Subcutaneous abdominal adipose tissue (tissue), 5 donors: ENCODE measurements around the gene RNFT2.

Source experiments
- H3K27ac ChIP-seq: one replicate; pipeline ENCODE4 v1.7.0; 2013; ENCODE audit warnings: low read depth, mild to moderate bottlenecking, inconsistent platforms, low read length, moderate library complexity
- H3K27me3 ChIP-seq, 5 donors: one replicate each; pipeline ENCODE4 v1.7.0; 2013; ENCODE audit warnings: low read length in 5 of 5, inconsistent platforms in 1 of 5; ENCODE audit not compliant: control insufficient read depth in 5 of 5, insufficient read depth in 4 of 5
- H3K36me3 ChIP-seq, 5 donors: one replicate each; pipeline ENCODE4 v1.7.0; 2013; ENCODE audit warnings: low read length in 5 of 5; ENCODE audit not compliant: control insufficient read depth in 5 of 5, insufficient read depth in 5 of 5
- H3K4me1 ChIP-seq, 5 donors: one replicate each; pipeline ENCODE4 v1.7.0; 2013; ENCODE audit warnings: low read length in 5 of 5, mild to moderate bottlenecking in 3 of 5, moderate library complexity in 1 of 5; ENCODE audit not compliant: control insufficient read depth in 5 of 5, insufficient read depth in 5 of 5
- H3K4me3 ChIP-seq, 5 donors: one replicate each; pipeline ENCODE4 v1.7.0; 2013; ENCODE audit warnings: low read length in 5 of 5, low read depth in 1 of 5
- H3K9ac ChIP-seq, 5 donors: one replicate each; pipeline ENCODE4 v1.7.0; 2013; ENCODE audit warnings: low read length in 5 of 5, mild to moderate bottlenecking in 4 of 5, moderate library complexity in 3 of 5
- H3K9me3 ChIP-seq, 5 donors: one replicate each; pipeline ENCODE4 v1.7.0; 2013; ENCODE audit warnings: low read length in 5 of 5; ENCODE audit not compliant: control insufficient read depth in 5 of 5
- donor health status: healthy.
- donor health status: healthy.
- donor health status: healthy.
- donor health status: healthy.
- donor health status: healthy.

Gene RNFT2

DNA sequence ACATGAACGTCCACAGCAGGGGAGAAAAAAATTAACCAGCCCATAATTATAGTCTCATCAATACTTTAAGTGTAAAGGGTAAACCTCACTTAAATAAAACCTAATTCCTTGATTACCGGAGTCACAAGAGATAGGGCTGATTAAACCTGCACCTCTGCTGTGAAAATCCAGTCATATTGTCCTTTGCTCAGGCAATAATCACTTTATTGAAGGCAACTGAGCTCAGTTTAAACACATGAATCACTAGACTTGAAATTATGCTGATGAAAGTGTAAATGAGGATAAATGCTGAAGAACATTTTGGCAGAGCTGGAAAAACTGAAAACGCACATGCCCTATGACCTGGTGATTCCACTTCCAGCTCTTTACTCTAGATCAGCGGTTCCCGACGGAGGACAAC lies 149.8 kb downstream of the RNFT2 start:
- peaks cover 0 to 7% (median 0%) of the 10 kb centered on the region in 5 donors for H3K4me1 ChIP-seq

GRCh38 chr12:116890330-116890729 lies 152.2 kb downstream of the RNFT2 start:
- Histone ChIP-seq H3K36me3 (no peaks in the 10 kb centered on the region), H3K27me3 (peaks cover 0 to 2% (median 0%) of the 10 kb centered on the region in 5 donors), H3K4me1 (peaks cover 0 to 7% (median 0%) of the 10 kb centered on the region in 5 donors)

More for the DNA sequence above, 149.8 kb downstream of the RNFT2 start:
- H3K36me3 ChIP-seq: no peaks in the 10 kb centered on the region
- no peak overlapping the region for H3K27ac ChIP-seq
- H3K4me3 ChIP-seq: no peak overlapping the region
- peaks cover 0 to 5% (median 3%) of the 10 kb centered on the region in 5 donors for H3K9me3 ChIP-seq
- H3K9ac ChIP-seq: no peak overlapping the region
- H3K27me3 ChIP-seq: peaks cover 5 to 13% (median 11%) of the 10 kb centered on the region in 5 donors

GRCh38 chr12:116891019-116891418 lies 152.9 kb downstream of the RNFT2 start:
- H3K27me3 ChIP-seq: peaks cover 0 to 2% (median 0%) of the 10 kb centered on the region in 5 donors
- no peaks in the 10 kb centered on the region for H3K36me3 ChIP-seq
- peaks cover 0 to 7% (median 0%) of the 10 kb centered on the region in 5 donors for H3K4me1 ChIP-seq
- H3K27ac ChIP-seq: no peak overlapping the region
- no peak overlapping the region for H3K9ac ChIP-seq
- no peak overlapping the region for H3K4me3 ChIP-seq
- H3K9me3 ChIP-seq: peaks cover 0 to 5% (median 3%) of the 10 kb centered on the region in 5 donors

More at GRCh38 chr12:116890330-116890729, 152.2 kb downstream of the RNFT2 start:
- no peak overlapping the region for H3K9ac ChIP-seq
- H3K4me3 ChIP-seq: no peak overlapping the region
- H3K27ac ChIP-seq: no peak overlapping the region
- H3K9me3 ChIP-seq: peaks cover 0 to 5% (median 3%) of the 10 kb centered on the region in 5 donors

GRCh38 chr12:116892349-116893140 lies 154.4 kb downstream of the RNFT2 start:
- Histone ChIP-seq H3K27me3 (peaks cover 0 to 8% (median 0%) of the 10 kb centered on the region in 5 donors), H3K4me3 (no peak overlapping the region), H3K9me3 (peaks cover 0 to 6% (median 5%) of the 10 kb centered on the region in 5 donors), H3K4me1 (peaks cover 0 to 7% (median 0%) of the 10 kb centered on the region in 5 donors), H3K9ac (no peak overlapping the region), H3K27ac (no peak overlapping the region), H3K36me3 (no peaks in the 10 kb centered on the region)

DNA sequence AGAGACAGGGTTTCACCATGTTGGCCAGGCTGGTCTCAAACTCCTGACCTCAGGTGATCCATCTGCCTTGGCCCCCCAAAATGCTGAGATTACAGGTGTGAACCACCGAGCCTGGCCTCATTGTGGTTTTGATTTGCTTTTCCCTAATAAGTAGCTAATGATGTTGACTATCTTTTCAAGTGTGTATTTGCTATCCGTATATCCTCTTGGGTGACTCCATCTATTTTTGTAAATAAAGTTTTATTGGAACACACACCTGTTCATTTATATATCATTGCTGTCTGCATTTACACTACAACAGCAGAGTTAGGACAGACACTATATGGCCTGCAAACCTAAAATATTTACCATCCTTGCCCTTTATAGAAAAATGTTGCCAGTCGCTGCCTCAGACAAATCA lies 156.8 kb downstream of the RNFT2 start:
- Histone ChIP-seq H3K36me3 (no peaks in the 10 kb centered on the region), H3K27me3 (peaks cover 0 to 9% (median 5%) of the 10 kb centered on the region in 5 donors), H3K9me3 (peaks cover 0 to 7% (median 6%) of the 10 kb centered on the region in 5 donors), H3K27ac (no peak overlapping the region), H3K9ac (no peak overlapping the region), H3K4me1 (no peaks in the 10 kb centered on the region), H3K4me3 (no peak overlapping the region)

DNA sequence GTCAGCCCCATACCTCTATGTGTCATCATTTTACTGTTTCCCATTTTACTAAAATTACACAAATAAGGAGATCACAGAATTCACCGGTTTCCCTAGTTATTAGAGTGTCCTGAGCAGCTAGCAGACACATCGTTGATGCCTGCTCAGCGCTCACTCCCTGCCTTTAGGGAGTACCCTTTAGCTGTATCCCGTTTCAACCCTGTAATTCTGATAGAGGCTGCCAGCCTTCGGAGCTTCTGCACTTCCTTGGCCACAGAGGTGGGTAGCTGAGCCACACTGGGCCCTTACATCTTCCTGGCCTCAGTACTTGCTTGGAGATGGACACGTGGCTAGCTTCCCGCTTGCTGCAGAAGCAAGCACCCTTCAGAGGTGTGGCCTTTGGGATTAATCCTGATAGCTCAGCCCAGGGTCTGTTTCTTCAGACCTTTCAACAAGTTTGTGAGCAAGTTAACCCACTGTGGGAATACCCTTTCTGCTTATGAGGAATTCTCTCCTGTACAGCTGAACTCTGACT lies 158.4 kb downstream of the RNFT2 start:
- H3K9ac ChIP-seq: no peak overlapping the region
- H3K27me3 ChIP-seq: peaks cover 0 to 15% (median 5%) of the 10 kb centered on the region in 5 donors
- peaks cover 0 to 4% (median 2%) of the 10 kb centered on the region in 5 donors for H3K9me3 ChIP-seq
- H3K36me3 ChIP-seq: no peaks in the 10 kb centered on the region
- no peak overlapping the region for H3K27ac ChIP-seq
- no peak overlapping the region for H3K4me3 ChIP-seq
- no peaks in the 10 kb centered on the region for H3K4me1 ChIP-seq

GRCh38 chr12:116897476-116897875 lies 159.4 kb downstream of the RNFT2 start:
- H3K9me3 ChIP-seq: peaks cover 0 to 4% (median 2%) of the 10 kb centered on the region in 5 donors
- no peak overlapping the region for H3K4me3 ChIP-seq
- H3K9ac ChIP-seq: no peak overlapping the region
- peaks cover 0 to 14% (median 5%) of the 10 kb centered on the region in 5 donors for H3K27me3 ChIP-seq
- no peak overlapping the region for H3K27ac ChIP-seq
- H3K4me1 ChIP-seq: no peaks in the 10 kb centered on the region
- H3K36me3 ChIP-seq: no peaks in the 10 kb centered on the region

DNA sequence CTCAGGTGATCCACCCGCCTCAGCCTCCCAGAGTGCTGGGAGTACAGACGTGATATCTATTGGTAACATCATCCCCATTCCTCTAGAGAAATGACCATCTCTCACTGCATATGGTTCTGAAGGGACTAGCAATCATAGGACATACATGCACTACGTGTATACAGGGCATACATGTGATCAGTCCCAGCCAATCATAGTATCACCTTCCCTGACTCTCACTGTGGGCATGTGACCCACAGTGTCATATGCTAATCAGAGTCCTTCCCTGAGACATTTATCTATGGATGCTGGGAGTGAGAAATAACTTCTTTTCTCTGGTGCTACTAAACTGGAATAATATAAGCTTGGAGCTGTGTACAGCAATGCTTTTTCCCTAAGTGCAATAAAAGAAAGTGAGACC lies 160.6 kb downstream of the RNFT2 start:
- Histone ChIP-seq H3K27me3 (peaks cover 0 to 14% (median 5%) of the 10 kb centered on the region in 5 donors), H3K36me3 (no peaks in the 10 kb centered on the region), H3K9ac (no peak overlapping the region), H3K9me3 (peaks cover 0 to 4% (median 2%) of the 10 kb centered on the region in 5 donors), H3K27ac (no peak overlapping the region), H3K4me1 (no peaks in the 10 kb centered on the region), H3K4me3 (no peak overlapping the region)

DNA sequence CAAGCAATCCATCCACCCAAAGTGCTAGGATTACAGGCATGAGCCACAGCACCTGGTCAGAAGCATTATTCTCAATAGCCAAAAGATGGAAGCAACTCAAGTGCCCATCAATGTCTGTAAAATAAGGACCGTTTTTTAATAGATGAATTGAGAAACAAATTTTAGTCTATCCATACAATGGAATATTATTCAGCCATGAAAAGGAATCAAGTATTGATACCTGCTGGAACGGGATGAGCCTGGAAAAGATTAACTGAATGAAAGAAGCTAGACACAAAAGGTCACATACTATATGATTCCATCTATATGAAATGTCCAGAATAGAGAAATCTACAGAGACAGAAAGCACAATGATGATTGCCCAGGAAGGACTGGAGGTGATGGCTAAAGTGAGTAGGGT lies 163.5 kb downstream of the RNFT2 start:
- Histone ChIP-seq H3K9ac (no peak overlapping the region), H3K36me3 (no peaks in the 10 kb centered on the region), H3K27ac (no peak overlapping the region), H3K9me3 (peaks cover 0 to 4% (median 2%) of the 10 kb centered on the region in 5 donors), H3K27me3 (peaks cover 0 to 14% (median 7%) of the 10 kb centered on the region in 5 donors), H3K4me3 (no peak overlapping the region), H3K4me1 (no peaks in the 10 kb centered on the region)
